ENCODE data around the gene FAM83D. TPM values are rescaled to one million over a fixed set of nuclear protein-coding genes. Genes with fewer than 3 reads are reported as not detected.
A peak's percentile ranks its signal among the peaks of the same experiment; 100 is the strongest.

The FAM83D gene
- total RNA-seq, 1 experiment from 2014 or later, result 86.3 TPM

- Mint-ChIP-seq H3K4me3 (ENCODE audit: unreplicated experiment) (no peak overlapping the region), H3K27me3 (ENCODE audit: insufficient read depth, unreplicated experiment) (peaks cover 14% of the 10 kb centered on the region), H3K9me3 (ENCODE audit: unreplicated experiment) (no peaks in the 10 kb centered on the region), H3K4me1 (ENCODE audit: low read depth, unreplicated experiment) (no peaks in the 10 kb centered on the region), H3K27ac (ENCODE audit: unreplicated experiment) (no peak overlapping the region), H3K36me3 (ENCODE audit: insufficient read depth, unreplicated experiment) (no peaks in the 10 kb centered on the region)
- POLR2A ChIA-PET, result no interaction called here
- CTCF ChIA-PET, result no interaction called here
- H3K27me3 ChIP-seq (replicated peaks; ENCODE audit: control insufficient read depth, insufficient read depth, low read length), result no peaks in the 10 kb centered on the region
- no peak overlapping the region for H3K4me3 ChIP-seq (ENCODE audit: low read depth, low read length)
- no peaks in the 10 kb centered on the region for H3K9me3 ChIP-seq
- H3K36me3 ChIP-seq (ENCODE audit: control insufficient read depth, insufficient read depth, low read length), result no peaks in the 10 kb centered on the region
- TF ChIP-seq CTCF (IDR thresholded peaks at IDR 0.05; ENCODE audit: insufficient read depth in 1 of 2, low read depth in 1 of 2, low read length in 1 of 2, severe bottlenecking in 1 of 2, unreplicated experiment in 1 of 2), result no peak
- intact Hi-C loops (cut with micrococcal nuclease; ENCODE audit: unreplicated experiment), result no loop called here
- BruUV-seq (replicated peaks), result no TSS peak
- peaks cover 8% of the 10 kb centered on the region; the same call in 1 of the 2 replicates for H3K4me1 ChIP-seq
- no peak for DNase-seq
Measured at GRCh38 chr20:38885357-38885756, 40.9 kb upstream of the FAM83D start.

GRCh38 chr20:38888059-38888831 lies 38.0 kb upstream of the FAM83D start:
- H3K4me3 Mint-ChIP-seq (ENCODE audit: unreplicated experiment), result no peak overlapping the region
- no peaks in the 10 kb centered on the region for H3K9me3 ChIP-seq
- H3K4me1 Mint-ChIP-seq (ENCODE audit: low read depth, unreplicated experiment), result peaks cover 3% of the 10 kb centered on the region
- POLR2A ChIA-PET, result no interaction called here
- no peak overlapping the region for H3K27ac Mint-ChIP-seq (ENCODE audit: unreplicated experiment)
- H3K9me3 Mint-ChIP-seq (ENCODE audit: unreplicated experiment), result no peaks in the 10 kb centered on the region
- DNase-seq, result peak in 1 of 2 experiments; percentile 38
- H3K27me3 Mint-ChIP-seq (ENCODE audit: insufficient read depth, unreplicated experiment), result no peaks in the 10 kb centered on the region
- H3K36me3 ChIP-seq (ENCODE audit: control insufficient read depth, insufficient read depth, low read length), result no peaks in the 10 kb centered on the region
- no TSS peak for BruUV-seq (replicated peaks)
- intact Hi-C loops (cut with micrococcal nuclease; ENCODE audit: unreplicated experiment), result no loop called here
- H3K4me1 ChIP-seq, result peaks cover 8% of the 10 kb centered on the region; the same call in 1 of the 2 replicates
- CTCF ChIA-PET, result interaction anchor here (0.5 to 1.2 kb wide), 3 partner anchors 17 to 38 kb away, joined by 4 to 6 read pairs (median 5); partner anchors contain the start of gene FAM83D
- H3K36me3 Mint-ChIP-seq (ENCODE audit: insufficient read depth, unreplicated experiment), result no peaks in the 10 kb centered on the region
- no peaks in the 10 kb centered on the region; the same call in 1 of the 2 replicates for H3K27me3 ChIP-seq (replicated peaks; ENCODE audit: control insufficient read depth, insufficient read depth, low read length)
- TF ChIP-seq CTCF (IDR thresholded peaks at IDR 0.05; ENCODE audit: insufficient read depth in 1 of 2, low read depth in 1 of 2, low read length in 1 of 2, severe bottlenecking in 1 of 2, unreplicated experiment in 1 of 2), result no peak
- no peak overlapping the region for H3K4me3 ChIP-seq (ENCODE audit: low read depth, low read length)

- no TSS peak for BruUV-seq (replicated peaks)
- no peak for TF ChIP-seq CTCF (IDR thresholded peaks at IDR 0.05; ENCODE audit: insufficient read depth in 1 of 2, low read depth in 1 of 2, low read length in 1 of 2, severe bottlenecking in 1 of 2, unreplicated experiment in 1 of 2)
- H3K4me3 ChIP-seq (ENCODE audit: low read depth, low read length), result no peak overlapping the region
- intact Hi-C loops (cut with micrococcal nuclease; ENCODE audit: unreplicated experiment), result no loop called here
- Mint-ChIP-seq H3K36me3 (ENCODE audit: insufficient read depth, unreplicated experiment) (no peaks in the 10 kb centered on the region), H3K4me1 (ENCODE audit: low read depth, unreplicated experiment) (peaks cover 8% of the 10 kb centered on the region), H3K27me3 (ENCODE audit: insufficient read depth, unreplicated experiment) (no peaks in the 10 kb centered on the region), H3K27ac (ENCODE audit: unreplicated experiment) (no peak overlapping the region), H3K4me3 (ENCODE audit: unreplicated experiment) (no peak overlapping the region), H3K9me3 (ENCODE audit: unreplicated experiment) (no peaks in the 10 kb centered on the region)
- H3K36me3 ChIP-seq (ENCODE audit: control insufficient read depth, insufficient read depth, low read length), result no peaks in the 10 kb centered on the region
- ChIA-PET POLR2A (no interaction called here), CTCF (no interaction called here)
- no peaks in the 10 kb centered on the region; the same call in 1 of the 2 replicates for H3K27me3 ChIP-seq (replicated peaks; ENCODE audit: control insufficient read depth, insufficient read depth, low read length)
- peaks cover 11% of the 10 kb centered on the region; the same call in 1 of the 2 replicates for H3K4me1 ChIP-seq
- no peaks in the 10 kb centered on the region for H3K9me3 ChIP-seq
- no peak for DNase-seq
Measured at GRCh38 chr20:38889050-38889449, 37.2 kb upstream of the FAM83D start.

Measured in Caco-2 (cell line).